Thyroid gland (tissue), 4 donors: Measurements from ENCODE around the gene CLSTN2. TPM values are rescaled to one million over a fixed set of nuclear protein-coding genes. Genes with fewer than 3 reads are reported as not detected.

Experiments
- DNase-seq, 2 donors: peaks; one replicate each; pipeline ENCODE4 v3.0.0-alpha.2; 2019
- H3K27ac ChIP-seq, 3 donors: fragments of 200-600 bp; sonication (generic); 1 replicate in 2 of 3; 2 replicates in 1 of 3; pipeline ENCODE4 v1.5.1; 2016 to 2019; ENCODE audit warnings: mild to moderate bottlenecking in 1 of 3, moderate library complexity in 1 of 3
- H3K27me3 ChIP-seq: fragments of 200-600 bp; sonication (generic); one replicate; pipeline ENCODE4 v1.5.1; 2019
- H3K36me3 ChIP-seq, 2 donors: fragments of 200-600 bp; sonication (generic); one replicate each; pipeline ENCODE4 v1.5.1; 2016 to 2019
- H3K4me1 ChIP-seq, 2 donors: fragments of 200-600 bp; sonication (generic); one replicate each; pipeline ENCODE4 v1.5.1; 2017 to 2019
- H3K4me3 ChIP-seq, 3 donors: fragments of 200-600 bp; sonication (generic); replicated peaks in 1 of 3; 1 replicate in 2 of 3; 2 replicates in 1 of 3; pipeline ENCODE4 v1.5.1; 2016; ENCODE audit warnings: mild to moderate bottlenecking in 1 of 3
- H3K9me3 ChIP-seq: fragments of 200-600 bp; sonication (generic); one replicate; pipeline ENCODE4 v1.5.1; 2017
- POLR2A ChIP-seq, 2 donors: fragments of 450-650 bp; IDR thresholded peaks; one replicate each; pipeline ENCODE4 v1.6.1; 2017; ENCODE audit warnings: antibody characterized with exemption in 2 of 2, mild to moderate bottlenecking in 2 of 2, moderate library complexity in 1 of 2
- WGBS, 2 donors: methylation state at CpG; one replicate each; pipeline ENCODE4 v1.1.5; 2017; 5-methylcytosine and 5-hydroxymethylcytosine counted together
- intact Hi-C: fragments of 100-400 bp; cut with DNase I; formaldehyde crosslinking; loops from one replicate; pipeline ENCODE4 v1.15.1; 2023
- total RNA-seq, 4 donors: library from RNA; depleted of rRNA; stranded (reverse); fragments of >200 nt; gene quantifications; one replicate each; pipeline ENCODE4 v1.2.3, GENCODE V29; 2016
- TF ChIP-seq, protein P1 (sequence below), 6 experiments: fragments of 200-600 bp in 3 of 6; fragments of 450-650 bp in 3 of 6; sonication (generic) in 3 of 6; IDR thresholded peaks; one replicate each; pipeline ENCODE4 v1.5.1; 2016 to 2019; ENCODE audit warnings: antibody characterized with exemption in 6 of 6, mild to moderate bottlenecking in 2 of 6, inconsistent platforms in 1 of 6, moderate library complexity in 1 of 6

The CLSTN2 gene
- total RNA-seq, 4 donors from 2014 or later = 9.7 to 32.9 (median 15.5) TPM

DNA sequence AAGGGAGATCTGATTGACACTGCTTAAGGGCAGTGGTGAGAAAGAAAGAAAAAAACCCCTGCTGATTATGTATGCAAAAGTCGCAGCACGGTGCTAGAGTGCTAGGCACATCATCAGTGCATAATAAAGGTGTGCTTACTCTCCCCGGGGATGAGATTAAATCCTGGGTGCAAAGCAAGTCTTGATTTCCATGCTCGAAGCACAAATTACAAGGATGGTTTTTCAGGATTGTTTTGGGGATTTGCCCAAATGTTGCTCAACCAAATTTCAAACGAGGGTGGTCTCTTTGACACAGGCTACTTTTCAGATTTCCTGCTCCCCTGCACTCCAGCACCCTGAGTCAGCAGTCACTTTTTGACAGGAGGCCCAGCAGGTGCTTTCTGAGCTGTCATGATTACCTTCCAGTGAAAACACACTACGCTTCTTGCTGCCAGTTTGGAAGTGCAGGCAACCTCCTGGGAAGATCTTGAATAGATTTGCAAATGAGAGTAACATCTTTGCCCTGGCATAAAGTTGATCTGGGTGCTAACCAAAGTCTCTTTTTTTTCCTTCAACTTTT lies 575.4 kb downstream of the CLSTN2 start:
- H3K27ac ChIP-seq = no peak overlapping the region
- no peaks in the 10 kb centered on the region for H3K9me3 ChIP-seq
- DNase-seq = no peak
- no peaks in the 10 kb centered on the region for H3K4me1 ChIP-seq
- no peaks in the 10 kb centered on the region for H3K27me3 ChIP-seq
- intact Hi-C loops = no loop called here
- H3K36me3 ChIP-seq = no peaks in the 10 kb centered on the region
- TF ChIP-seq, protein P1, sequence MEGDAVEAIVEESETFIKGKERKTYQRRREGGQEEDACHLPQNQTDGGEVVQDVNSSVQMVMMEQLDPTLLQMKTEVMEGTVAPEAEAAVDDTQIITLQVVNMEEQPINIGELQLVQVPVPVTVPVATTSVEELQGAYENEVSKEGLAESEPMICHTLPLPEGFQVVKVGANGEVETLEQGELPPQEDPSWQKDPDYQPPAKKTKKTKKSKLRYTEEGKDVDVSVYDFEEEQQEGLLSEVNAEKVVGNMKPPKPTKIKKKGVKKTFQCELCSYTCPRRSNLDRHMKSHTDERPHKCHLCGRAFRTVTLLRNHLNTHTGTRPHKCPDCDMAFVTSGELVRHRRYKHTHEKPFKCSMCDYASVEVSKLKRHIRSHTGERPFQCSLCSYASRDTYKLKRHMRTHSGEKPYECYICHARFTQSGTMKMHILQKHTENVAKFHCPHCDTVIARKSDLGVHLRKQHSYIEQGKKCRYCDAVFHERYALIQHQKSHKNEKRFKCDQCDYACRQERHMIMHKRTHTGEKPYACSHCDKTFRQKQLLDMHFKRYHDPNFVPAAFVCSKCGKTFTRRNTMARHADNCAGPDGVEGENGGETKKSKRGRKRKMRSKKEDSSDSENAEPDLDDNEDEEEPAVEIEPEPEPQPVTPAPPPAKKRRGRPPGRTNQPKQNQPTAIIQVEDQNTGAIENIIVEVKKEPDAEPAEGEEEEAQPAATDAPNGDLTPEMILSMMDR (IDR thresholded peaks at IDR 0.05) = no peak
- TF ChIP-seq POLR2A (IDR thresholded peaks at IDR 0.05) = no peak
- WGBS, 2 donors = 29 to 35% methylated on average over 6 of the region's 6 CpGs
- no peak overlapping the region for H3K4me3 ChIP-seq

DNA sequence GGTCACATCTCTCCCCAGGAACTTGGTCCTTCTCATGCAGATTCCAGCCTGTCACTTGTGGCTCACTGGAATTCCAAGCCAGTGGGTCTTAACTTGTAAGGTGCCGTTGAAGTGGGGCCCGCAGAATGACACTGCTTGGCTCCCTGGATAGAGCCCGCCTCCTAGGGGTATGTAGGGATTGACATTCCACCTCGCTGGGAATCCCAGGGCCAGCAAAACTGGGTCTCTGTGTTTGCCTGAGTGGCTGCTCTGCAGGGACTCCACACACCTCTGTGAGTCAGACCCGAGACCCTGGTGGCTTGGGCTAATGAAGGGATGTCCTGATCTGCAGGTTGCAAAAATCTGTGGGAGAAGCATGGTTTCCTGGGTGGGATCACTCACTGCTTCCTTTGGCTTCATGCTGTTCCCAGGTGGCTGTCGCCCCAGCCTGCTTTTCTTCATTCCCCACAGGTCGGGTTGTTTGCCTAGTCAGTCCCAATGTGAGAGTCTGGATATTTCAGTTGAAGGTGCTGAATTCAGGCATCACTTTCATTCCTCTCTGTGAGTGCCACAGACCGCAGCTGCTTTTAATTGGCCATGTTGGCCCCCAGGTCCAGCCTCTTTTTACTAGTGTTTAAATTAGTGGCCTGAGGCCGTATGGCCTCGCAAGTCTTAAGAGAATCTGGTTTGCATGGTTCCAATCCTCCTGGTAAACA lies 586.9 kb downstream of the CLSTN2 start:
- no peak overlapping the region for H3K4me3 ChIP-seq
- H3K36me3 ChIP-seq = no peaks in the 10 kb centered on the region
- intact Hi-C loops = no loop called here
- H3K4me1 ChIP-seq = no peaks in the 10 kb centered on the region
- H3K9me3 ChIP-seq = no peaks in the 10 kb centered on the region
- no peak for DNase-seq
- H3K27ac ChIP-seq = no peak overlapping the region
- TF ChIP-seq, protein P1 (IDR thresholded peaks at IDR 0.05) = no peak
- no peak for TF ChIP-seq POLR2A (IDR thresholded peaks at IDR 0.05)
- no peaks in the 10 kb centered on the region for H3K27me3 ChIP-seq
- 73 to 74% methylated on average over 8 of the region's 10 CpGs for WGBS, 2 donors

DNA sequence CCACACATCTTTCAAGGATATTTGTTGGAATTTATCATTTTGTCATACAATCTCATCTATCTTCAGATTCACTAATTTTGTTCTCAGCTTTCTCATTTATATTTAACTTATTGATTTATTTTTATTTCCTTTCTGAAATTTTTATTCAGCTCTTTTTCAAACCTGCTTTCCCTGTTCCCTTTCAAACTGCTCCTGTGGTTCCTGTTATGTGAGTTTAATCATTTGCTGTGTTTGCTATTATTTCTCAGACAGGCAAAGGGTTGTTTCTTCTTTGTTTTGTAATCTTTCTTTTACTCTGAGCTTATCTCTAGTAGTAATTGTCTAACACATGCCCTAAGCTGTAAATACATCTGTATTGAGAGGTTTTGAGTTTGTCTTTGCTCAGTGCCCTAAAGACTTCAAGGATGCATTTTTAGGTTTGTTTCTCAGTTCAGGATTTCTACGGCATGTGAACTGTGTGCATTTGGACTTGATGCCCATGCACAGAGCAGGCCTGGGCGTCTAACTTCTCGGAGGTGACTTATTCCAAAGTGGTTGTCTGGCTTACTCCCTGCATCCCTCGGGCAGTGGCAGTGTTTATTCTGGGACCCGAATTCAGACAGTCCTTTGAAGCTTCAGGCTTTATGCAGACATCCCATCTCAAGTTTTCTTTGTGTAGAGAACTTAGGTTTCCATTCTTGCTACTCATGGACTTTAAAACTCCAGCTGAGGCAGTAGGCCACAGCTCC lies 587.8 kb downstream of the CLSTN2 start:
- no peaks in the 10 kb centered on the region for H3K9me3 ChIP-seq
- 73 to 75% methylated on average over 5 of the region's 5 CpGs for WGBS, 2 donors
- no peaks in the 10 kb centered on the region for H3K27me3 ChIP-seq
- TF ChIP-seq, protein P1 (IDR thresholded peaks at IDR 0.05) = no peak
- no peak for TF ChIP-seq POLR2A (IDR thresholded peaks at IDR 0.05)
- H3K36me3 ChIP-seq = no peaks in the 10 kb centered on the region
- H3K4me3 ChIP-seq = no peak overlapping the region
- DNase-seq = no peak
- H3K4me1 ChIP-seq = no peaks in the 10 kb centered on the region
- intact Hi-C loops = no loop called here
- H3K27ac ChIP-seq = no peak overlapping the region

DNA sequence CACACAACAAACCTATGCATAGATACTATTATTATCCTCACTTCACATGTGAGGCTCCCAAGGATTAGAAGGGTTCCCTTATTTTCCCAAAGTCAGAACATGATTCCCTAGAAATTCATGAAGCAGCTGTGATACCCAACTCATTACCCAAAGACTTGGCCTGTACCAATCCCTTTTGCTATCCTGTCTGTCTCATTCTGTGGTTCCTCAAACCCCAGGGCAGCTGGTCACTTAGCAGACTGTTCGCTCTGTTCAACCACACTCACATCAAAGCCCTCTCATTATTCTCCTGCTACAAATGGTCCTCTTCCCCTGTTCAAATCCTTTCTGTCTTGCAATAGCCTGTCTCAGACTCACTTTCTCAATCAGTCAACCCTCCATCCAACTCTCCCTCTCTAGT lies 588.6 kb downstream of the CLSTN2 start:
- TF ChIP-seq POLR2A (IDR thresholded peaks at IDR 0.05) = no peak
- DNase-seq = no peak
- H3K9me3 ChIP-seq = no peaks in the 10 kb centered on the region
- H3K27me3 ChIP-seq = no peaks in the 10 kb centered on the region
- no peak overlapping the region for H3K27ac ChIP-seq
- H3K36me3 ChIP-seq = no peaks in the 10 kb centered on the region
- no peaks in the 10 kb centered on the region for H3K4me1 ChIP-seq
- H3K4me3 ChIP-seq = no peak overlapping the region
- intact Hi-C loops = no loop called here
- WGBS, 2 donors = 95 to 97% methylated on average over 1 of the region's 1 CpG

DNA sequence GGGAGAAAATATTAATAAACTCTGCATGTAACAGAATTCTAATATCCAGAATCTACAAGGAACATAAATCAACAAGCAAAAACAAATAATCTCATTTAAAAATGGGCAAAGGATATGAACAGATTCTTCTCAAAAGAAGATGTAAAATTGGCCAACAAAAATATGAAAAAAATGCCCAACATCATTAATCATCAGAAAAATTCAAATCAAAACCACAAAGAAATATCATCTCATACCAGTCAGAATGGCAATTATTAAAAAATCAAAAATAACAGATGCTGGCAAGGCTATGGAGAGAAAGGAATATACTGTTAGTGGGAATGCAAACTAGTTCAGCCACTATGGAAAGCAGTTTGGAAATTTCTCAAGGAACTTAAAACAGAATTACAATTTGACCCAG lies 592.2 kb downstream of the CLSTN2 start:
- no peaks in the 10 kb centered on the region for H3K9me3 ChIP-seq
- no peaks in the 10 kb centered on the region for H3K36me3 ChIP-seq
- no peak overlapping the region for H3K27ac ChIP-seq
- DNase-seq = no peak
- intact Hi-C loops = no loop called here
- H3K4me1 ChIP-seq = no peaks in the 10 kb centered on the region
- no peaks in the 10 kb centered on the region for H3K27me3 ChIP-seq
- TF ChIP-seq, protein P1 (IDR thresholded peaks at IDR 0.05) = no peak
- no peak for TF ChIP-seq POLR2A (IDR thresholded peaks at IDR 0.05)
- no peak overlapping the region for H3K4me3 ChIP-seq
